ENCODE measurements around the gene SSR4.

The SSR4 gene

GRCh38 chrX:153782313-153782712 lies 12.2 kb upstream of the SSR4 start:
- no peak for DNase-seq (ENCODE audit: low read depth)

- DNase-seq (ENCODE audit: low read depth) = no peak
Measured at GRCh38 chrX:153782871-153783270, 11.6 kb upstream of the SSR4 start.

GRCh38 chrX:153783378-153784013 lies 11.0 kb upstream of the SSR4 start:
- DNase-seq (ENCODE audit: low read depth) = no peak

- DNase-seq (ENCODE audit: low read depth) = no peak
Measured at GRCh38 chrX:153784325-153784967, 10.0 kb upstream of the SSR4 start.

- DNase-seq (ENCODE audit: low read depth) = no peak
Measured at GRCh38 chrX:153786669-153787068, 7.8 kb upstream of the SSR4 start.

GRCh38 chrX:153789654-153790053 lies 4.8 kb upstream of the SSR4 start:
- DNase-seq (ENCODE audit: low read depth) = no peak

GRCh38 chrX:153791104-153791852 lies 3.2 kb upstream of the SSR4 start:
- no peak for DNase-seq (ENCODE audit: low read depth)

- DNase-seq (ENCODE audit: low read depth) = no peak
Measured at GRCh38 chrX:153792368-153792767, 2.1 kb upstream of the SSR4 start.

- no peak for DNase-seq (ENCODE audit: low read depth)
Measured at GRCh38 chrX:153793291-153793690, 1.2 kb upstream of the SSR4 start.

GRCh38 chrX:153794897-153795816 lies 689 bp downstream of the SSR4 start:
- DNase-seq (ENCODE audit: low read depth) = no peak

- no peak for DNase-seq (ENCODE audit: low read depth)
Measured at GRCh38 chrX:153797415-153798015, 3.0 kb downstream of the SSR4 start.

GRCh38 chrX:153799326-153799725 lies 4.9 kb downstream of the SSR4 start:
- DNase-seq (ENCODE audit: low read depth) = no peak

GRCh38 chrX:153800177-153800722 lies 5.8 kb downstream of the SSR4 start:
- no peak for DNase-seq (ENCODE audit: low read depth)

- no peak for DNase-seq (ENCODE audit: low read depth)
Measured at GRCh38 chrX:153800746-153801145, 6.3 kb downstream of the SSR4 start.

GRCh38 chrX:153801669-153802068 lies 7.2 kb downstream of the SSR4 start:
- no peak for DNase-seq (ENCODE audit: low read depth)

- DNase-seq (ENCODE audit: low read depth) = no peak
Measured at GRCh38 chrX:153802513-153803045, 8.1 kb downstream of the SSR4 start.

- no peak for DNase-seq (ENCODE audit: low read depth)
Measured at GRCh38 chrX:153803211-153804099, 9.0 kb downstream of the SSR4 start.

GRCh38 chrX:153804100-153804595 lies 9.7 kb downstream of the SSR4 start:
- no peak for DNase-seq (ENCODE audit: low read depth)

- no peak for DNase-seq (ENCODE audit: low read depth)
Measured at GRCh38 chrX:153804621-153805020, 10.2 kb downstream of the SSR4 start.

- no peak for DNase-seq (ENCODE audit: low read depth)
Measured at GRCh38 chrX:153805436-153805835, 11.0 kb downstream of the SSR4 start.

Data from GM04504 (cell line).